NB4 (cell line): ENCODE results near the gene PTPRG.

Experiments used
- DNase-seq: peaks from one replicate; pipeline ENCODE4 v3.0.0; 2010; ENCODE audit warnings: low read depth
- H3K4me3 ChIP-seq: one replicate; pipeline ENCODE4 v1.5.1; 2011; ENCODE audit warnings: mild to moderate bottlenecking, low read depth, low read length, moderate library complexity
- CTCF ChIP-seq: IDR thresholded peaks from one replicate; pipeline ENCODE4 v1.5.1; 2012; ENCODE audit warnings: low read depth, low read length
- MYC ChIP-seq: IDR thresholded peaks from 2 replicates; pipeline ENCODE4 v1.6.1; 2011; ENCODE audit warnings: low read depth, low read length
- POLR2A ChIP-seq: IDR thresholded peaks from 2 replicates; pipeline ENCODE4 v1.6.1; 2011; ENCODE audit warnings: mild to moderate bottlenecking; ENCODE audit not compliant: insufficient read length; ENCODE audit errors: extremely low read depth
- TF ChIP-seq, protein P1 (sequence below): IDR thresholded peaks from 2 replicates; pipeline ENCODE4 v1.6.1; 2011; ENCODE audit warnings: low read depth, low read length

PTPRG gene

GRCh38 chr3:61724801-61725200 is 163.4 kb downstream of the PTPRG start:
- no peak for DNase-seq
- H3K4me3 ChIP-seq, result no peak overlapping the region
- no peak for TF ChIP-seq POLR2A
- TF ChIP-seq CTCF, result no peak

- DNase-seq, result no peak
- H3K4me3 ChIP-seq, result no peak overlapping the region
- TF ChIP-seq, protein P1, sequence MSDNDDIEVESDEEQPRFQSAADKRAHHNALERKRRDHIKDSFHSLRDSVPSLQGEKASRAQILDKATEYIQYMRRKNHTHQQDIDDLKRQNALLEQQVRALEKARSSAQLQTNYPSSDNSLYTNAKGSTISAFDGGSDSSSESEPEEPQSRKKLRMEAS, result no peak
- TF ChIP-seq MYC (no peak), POLR2A (no peak)
Observed at GRCh38 chr3:61725851-61726333, 164.5 kb downstream of the PTPRG start.

- no peak for DNase-seq
- TF ChIP-seq, protein P1, result no peak
- no peak for TF ChIP-seq POLR2A
- TF ChIP-seq MYC, result no peak
- no peak for TF ChIP-seq CTCF
- no peak overlapping the region for H3K4me3 ChIP-seq
Observed at GRCh38 chr3:61727435-61727834, 166.1 kb downstream of the PTPRG start.

GRCh38 chr3:61729038-61729634 is 167.8 kb downstream of the PTPRG start:
- TF ChIP-seq MYC (no peak), CTCF (no peak), POLR2A (no peak)
- TF ChIP-seq, protein P1, result no peak
- DNase-seq, result no peak
- H3K4me3 ChIP-seq, result no peak overlapping the region

- no peak overlapping the region for H3K4me3 ChIP-seq
- no peak for DNase-seq
- TF ChIP-seq, protein P1, result no peak
- TF ChIP-seq POLR2A, result no peak
- no peak for TF ChIP-seq MYC
- TF ChIP-seq CTCF, result no peak
Observed at GRCh38 chr3:61730056-61730455, 168.7 kb downstream of the PTPRG start.

DNA sequence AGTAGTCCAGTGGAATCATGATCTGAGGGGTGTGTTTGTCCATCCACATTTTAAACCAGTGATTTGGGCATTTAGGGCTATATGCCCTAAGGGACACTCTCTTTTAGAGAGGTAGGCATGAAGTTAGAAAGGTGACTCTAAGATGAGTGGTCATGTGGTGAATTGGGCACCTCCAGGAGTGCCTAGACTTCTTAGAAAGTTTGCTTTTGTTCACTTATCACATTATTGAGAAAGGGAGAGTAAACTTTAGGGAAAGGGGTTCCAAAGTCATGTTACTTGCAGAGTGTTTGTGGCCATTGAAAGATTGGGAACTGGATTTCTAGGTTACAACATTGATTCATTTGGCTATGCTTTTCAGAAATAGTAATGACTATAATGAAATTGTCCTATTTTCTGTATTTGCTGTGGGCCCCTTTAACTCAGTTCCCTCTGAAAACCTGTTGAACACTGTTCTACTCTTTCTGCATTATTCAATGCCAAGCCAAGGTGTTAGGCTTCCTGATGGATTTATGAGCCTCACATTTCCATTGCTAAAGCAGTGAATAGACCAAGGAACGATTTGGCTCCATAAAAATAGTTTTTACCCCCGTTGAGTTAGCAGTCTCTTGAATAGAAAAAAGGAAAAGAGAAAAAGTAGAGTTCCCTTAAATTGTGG is 169.3 kb downstream of the PTPRG start:
- DNase-seq, result no peak
- TF ChIP-seq POLR2A (no peak), CTCF (no peak), MYC (no peak)
- TF ChIP-seq, protein P1, result no peak
- no peak overlapping the region for H3K4me3 ChIP-seq
